Measurements from ENCODE around the gene KLC1.

Gene KLC1

GRCh38 chr14:103702497-103703432 lies 73.8 kb downstream of the KLC1 start:
- no peak overlapping the region for H3K4me3 ChIP-seq (replicated peaks in 1 of 2; ENCODE audit: low read depth in 2 of 2, low read length in 2 of 2)
- DNase-seq (ENCODE audit: low read depth in 2 of 2), result no peak
- no peak for TF ChIP-seq CTCF (IDR thresholded peaks at IDR 0.05; ENCODE audit: low read depth, low read length)

- TF ChIP-seq CTCF (IDR thresholded peaks at IDR 0.05; ENCODE audit: low read depth, low read length), result no peak
These were observed 74.7 kb downstream of the KLC1 start for GRCh38 chr14:103703433-103704385.

GRCh38 chr14:103704708-103705107 lies 75.7 kb downstream of the KLC1 start:
- no peak overlapping the region for H3K4me3 ChIP-seq (replicated peaks in 1 of 2; ENCODE audit: low read depth in 2 of 2, low read length in 2 of 2)
- TF ChIP-seq CTCF (IDR thresholded peaks at IDR 0.05; ENCODE audit: low read depth, low read length), result no peak
- no peak for DNase-seq (ENCODE audit: low read depth in 2 of 2)

More at GRCh38 chr14:103703433-103704385, 74.7 kb downstream of the KLC1 start:
- DNase-seq (ENCODE audit: low read depth in 2 of 2), result no peak
- no peak overlapping the region for H3K4me3 ChIP-seq (replicated peaks in 1 of 2; ENCODE audit: low read depth in 2 of 2, low read length in 2 of 2)

GRCh38 chr14:103705118-103705503 lies 76.1 kb downstream of the KLC1 start:
- TF ChIP-seq CTCF (IDR thresholded peaks at IDR 0.05; ENCODE audit: low read depth, low read length), result no peak
- DNase-seq (ENCODE audit: low read depth in 2 of 2), result no peak
- H3K4me3 ChIP-seq (replicated peaks in 1 of 2; ENCODE audit: low read depth in 2 of 2, low read length in 2 of 2), result no peak overlapping the region

- no peak overlapping the region for H3K4me3 ChIP-seq (replicated peaks in 1 of 2; ENCODE audit: low read depth in 2 of 2, low read length in 2 of 2)
- TF ChIP-seq CTCF (IDR thresholded peaks at IDR 0.05; ENCODE audit: low read depth, low read length), result no peak
- no peak for DNase-seq (ENCODE audit: low read depth in 2 of 2)
These were observed 76.7 kb downstream of the KLC1 start for GRCh38 chr14:103705504-103706284.

All from cardiac fibroblast (primary cell).